ENCODE data around the gene H1-8.
"Not testable (repeated sequence)": the region's sequence is repeated elsewhere in the genome, so short reads cannot be mapped to it uniquely, and the experiment has no call there.

Gene H1-8

GRCh38 chr3:129535075-129535474 is 7.9 kb upstream of the H1-8 start:
- no peak for DNase-seq

GRCh38 chr3:129536374-129536667 is 6.7 kb upstream of the H1-8 start:
- DNase-seq, result no peak

DNA sequence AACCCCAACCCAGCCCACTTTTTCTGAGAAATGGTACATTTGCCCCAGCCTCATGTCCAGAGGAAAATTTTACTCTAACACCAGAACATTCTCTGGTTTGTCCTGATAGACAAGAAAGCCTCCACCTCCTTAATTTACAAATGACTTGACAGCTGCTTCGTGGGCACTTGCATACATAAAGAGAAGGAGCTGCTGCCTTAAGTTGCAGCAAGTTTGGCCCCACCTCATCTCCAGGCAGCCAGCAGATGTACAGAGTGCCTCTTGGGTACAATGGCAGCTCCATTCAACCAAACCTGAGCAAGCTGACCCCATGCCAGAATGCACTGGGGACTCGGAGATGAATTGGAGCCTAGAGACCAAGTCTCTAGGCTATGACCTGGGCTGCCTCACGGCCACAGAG is 6.2 kb upstream of the H1-8 start:
- DNase-seq, result no peak

GRCh38 chr3:129539206-129539605 is 3.8 kb upstream of the H1-8 start:
- no peak for DNase-seq

- no peak for DNase-seq
Observed at GRCh38 chr3:129540776-129541516, 2.0 kb upstream of the H1-8 start.

DNA sequence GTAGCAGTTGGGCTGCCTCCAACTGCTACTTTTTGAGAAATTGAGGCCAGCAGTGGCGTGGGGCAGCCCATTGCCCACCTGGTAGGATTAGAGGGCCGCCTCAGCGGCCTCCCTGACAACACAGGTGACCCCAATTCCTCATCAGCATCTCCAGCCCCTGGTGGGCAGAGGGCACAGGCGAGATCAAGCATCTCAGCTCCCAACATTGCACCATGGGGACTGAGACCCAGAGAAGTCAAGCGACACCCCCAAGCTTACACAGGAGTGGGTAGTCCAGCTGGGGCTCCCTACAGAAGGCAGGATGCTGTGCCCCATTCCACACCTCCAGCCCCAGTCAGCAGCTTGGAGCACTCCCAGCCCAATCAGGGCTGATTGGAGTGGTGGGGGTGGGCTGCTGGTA is 228 bp upstream of the H1-8 start:
- no peak for DNase-seq

DNA sequence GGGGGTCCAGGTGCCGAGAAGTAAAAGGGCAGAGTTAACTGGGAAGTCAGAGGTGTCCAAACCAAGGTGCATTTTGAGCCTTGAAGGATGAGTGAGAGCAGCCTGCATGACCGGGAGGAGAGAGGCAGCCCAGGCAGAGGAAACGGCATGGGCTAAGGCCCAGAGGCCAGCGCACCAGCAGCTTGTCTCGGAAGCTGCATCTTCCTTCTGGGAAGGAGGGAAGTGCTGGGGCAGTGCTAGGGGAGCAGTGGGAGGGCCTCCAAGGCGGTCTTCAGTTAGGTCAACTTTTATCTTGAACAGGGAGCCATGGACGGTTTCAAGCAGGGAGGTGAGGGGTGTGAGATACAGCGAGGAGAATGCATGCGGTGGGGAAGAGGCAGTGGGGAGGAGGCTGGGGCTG is 1.0 kb downstream of the H1-8 start:
- DNase-seq, result no peak

DNA sequence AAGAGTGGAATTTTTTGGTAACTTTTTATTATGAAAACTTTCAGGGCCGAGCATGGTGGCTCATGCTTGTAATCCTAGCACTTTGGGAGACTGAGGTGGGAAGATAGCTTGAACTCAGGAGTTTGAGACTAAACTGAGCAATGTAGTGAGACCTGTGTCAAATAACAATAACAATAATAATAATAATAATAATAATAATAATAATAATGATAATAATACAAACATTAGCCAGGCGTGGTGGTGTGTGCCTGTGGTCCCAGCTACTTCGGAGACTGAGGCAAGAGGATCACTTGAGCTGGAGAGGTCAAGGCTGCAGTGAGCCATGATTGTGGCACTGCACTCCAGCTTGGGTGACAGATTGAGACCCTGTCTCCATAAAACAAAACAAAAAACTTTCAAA is 3.0 kb downstream of the H1-8 start:
- not testable (repeated sequence) for DNase-seq

GRCh38 chr3:129547241-129547640 is 4.3 kb downstream of the H1-8 start:
- no peak for DNase-seq

DNA sequence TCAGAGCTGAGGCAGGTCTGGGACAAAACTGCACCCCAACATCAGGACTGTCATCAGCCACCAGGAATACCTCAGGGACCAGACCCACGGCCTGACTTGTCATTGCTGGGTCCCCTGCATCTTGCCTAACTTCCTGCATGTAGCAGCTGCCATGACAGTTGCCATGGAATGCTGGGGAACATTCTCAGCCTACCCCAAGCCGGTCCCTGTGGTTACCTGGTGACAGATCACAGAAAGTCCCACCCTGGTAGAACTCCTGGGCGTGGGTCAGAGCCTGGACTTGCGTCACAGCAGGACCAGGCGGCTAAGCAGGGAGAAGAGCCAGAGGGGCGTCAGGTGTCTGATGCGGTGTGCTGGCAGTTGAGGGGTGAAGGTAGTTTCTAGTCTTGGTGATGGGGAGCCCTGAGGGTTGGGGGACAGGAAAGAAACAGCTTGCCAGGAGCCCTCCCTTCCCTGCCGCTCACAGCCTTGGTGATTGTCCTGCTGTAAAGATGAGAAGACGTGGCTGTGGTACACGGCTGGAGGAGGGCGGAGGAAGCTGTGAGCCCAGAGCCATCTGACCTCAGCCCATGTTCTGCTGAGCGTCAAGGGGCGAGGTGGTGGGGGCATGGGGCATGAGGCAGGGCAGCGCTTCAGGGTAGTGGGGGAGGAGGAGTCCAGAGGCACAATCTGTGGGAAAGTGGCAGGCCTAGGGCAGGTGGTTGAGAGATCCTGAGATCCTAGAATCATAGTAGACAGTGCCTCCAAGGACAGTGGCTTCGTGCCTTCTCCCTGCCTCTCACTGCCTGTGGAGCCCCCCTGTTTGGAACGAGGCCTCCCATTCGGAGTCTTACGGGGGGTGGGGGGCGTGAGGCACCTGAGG is 5.4 kb downstream of the H1-8 start:
- DNase-seq, result no peak

DNA sequence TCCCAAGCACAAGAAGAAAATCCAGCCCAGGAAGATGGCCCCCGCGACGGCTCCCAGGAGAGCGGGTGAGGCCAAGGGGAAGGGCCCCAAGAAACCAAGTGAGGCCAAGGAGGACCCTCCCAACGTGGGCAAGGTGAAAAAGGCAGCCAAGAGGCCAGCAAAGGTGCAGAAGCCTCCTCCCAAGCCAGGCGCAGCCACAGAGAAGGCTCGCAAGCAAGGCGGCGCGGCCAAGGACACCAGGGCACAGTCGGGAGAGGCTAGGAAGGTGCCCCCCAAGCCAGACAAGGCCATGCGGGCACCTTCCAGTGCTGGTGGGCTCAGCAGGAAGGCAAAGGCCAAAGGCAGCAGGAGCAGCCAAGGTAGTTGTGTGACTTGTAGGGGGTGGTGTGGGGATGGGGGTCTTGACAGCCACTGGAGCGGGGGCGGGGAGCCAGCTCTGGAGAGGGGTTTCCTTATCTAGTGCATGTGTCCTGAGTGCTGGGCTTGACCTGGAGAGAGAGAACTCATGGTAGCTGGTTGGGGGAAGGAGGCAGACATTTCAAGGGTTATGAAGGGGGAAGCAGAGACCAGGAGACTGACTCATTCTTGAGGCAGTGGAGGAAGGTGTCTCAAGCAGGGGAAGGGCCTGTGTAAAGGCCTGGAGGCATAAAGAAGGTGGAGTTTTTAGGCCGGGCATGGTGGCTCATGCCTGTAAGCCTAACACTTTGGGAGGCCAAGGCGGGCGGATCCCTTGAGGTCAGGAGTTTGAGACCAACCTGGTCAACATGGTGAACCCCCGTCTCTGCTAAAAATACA is 6.2 kb downstream of the H1-8 start:
- DNase-seq, result no peak

DNA sequence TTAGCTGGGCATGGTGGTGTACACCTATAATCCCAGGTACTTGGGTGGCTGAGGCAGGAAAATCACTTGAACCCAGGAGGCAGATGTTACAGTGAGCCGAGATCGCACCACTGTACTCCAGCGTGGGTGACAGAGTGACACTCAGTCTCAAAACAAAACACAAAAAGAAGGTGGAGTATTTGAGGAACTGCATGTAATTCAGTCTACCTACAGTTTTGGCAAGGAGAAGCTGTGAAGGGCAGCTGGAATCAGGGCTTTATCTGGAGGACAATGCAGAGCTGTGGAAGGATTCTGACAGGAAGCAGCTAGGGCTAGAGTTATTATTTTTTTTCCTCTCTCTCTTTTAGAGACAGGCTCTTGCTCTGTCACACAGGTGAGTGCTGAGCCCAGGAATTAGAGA is 6.8 kb downstream of the H1-8 start:
- no peak for DNase-seq

GRCh38 chr3:129552287-129553050 is 9.5 kb downstream of the H1-8 start:
- DNase-seq, result no peak

- no peak for DNase-seq
Observed at GRCh38 chr3:129553171-129553570, 10.2 kb downstream of the H1-8 start.

- no peak for DNase-seq
Observed at GRCh38 chr3:129553719-129554118, 10.7 kb downstream of the H1-8 start.

DNA sequence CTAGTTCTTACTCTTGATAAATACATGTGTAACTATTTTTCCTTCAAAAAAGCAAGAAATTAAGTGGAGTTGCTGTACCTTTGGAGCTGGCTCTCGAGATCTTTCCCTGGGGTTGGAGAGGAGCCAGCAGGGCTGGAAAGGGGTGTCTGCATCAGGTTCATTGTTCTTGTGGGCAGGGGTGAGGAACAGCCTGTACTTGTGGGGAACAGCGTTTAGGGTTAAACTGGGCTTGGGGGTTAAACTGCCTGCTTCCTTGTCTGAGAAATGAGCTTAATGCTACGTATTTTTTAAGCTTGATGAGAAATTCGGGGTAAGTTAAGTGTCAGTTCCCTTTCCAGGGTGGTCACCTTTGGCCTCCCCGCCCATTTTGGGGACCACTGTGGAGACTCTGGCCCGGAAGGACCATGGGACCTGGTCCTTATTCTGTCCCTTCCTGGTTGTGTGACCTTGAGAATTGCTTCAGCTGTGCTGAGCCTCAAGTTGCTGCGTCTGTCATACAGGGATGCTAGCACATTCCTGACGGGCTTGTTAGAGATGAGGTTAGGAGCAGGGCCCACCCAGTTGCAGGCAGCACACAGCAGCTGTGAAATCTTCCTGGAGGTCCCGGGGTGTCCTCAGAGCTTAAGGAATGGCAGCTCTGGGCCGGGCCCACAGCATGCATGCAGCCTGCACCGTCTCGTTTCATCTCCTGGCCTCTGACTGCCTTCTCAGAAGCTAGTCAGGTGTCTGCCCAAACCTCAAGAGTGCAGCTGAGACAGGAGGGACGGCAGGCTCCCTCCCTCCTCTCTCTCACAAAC is 11.6 kb downstream of the H1-8 start:
- DNase-seq, result no peak

GRCh38 chr3:129555153-129555550 is 12.2 kb downstream of the H1-8 start:
- DNase-seq, result no peak

- DNase-seq, result no peak
Observed at GRCh38 chr3:129555616-129556357, 12.8 kb downstream of the H1-8 start.

DNA sequence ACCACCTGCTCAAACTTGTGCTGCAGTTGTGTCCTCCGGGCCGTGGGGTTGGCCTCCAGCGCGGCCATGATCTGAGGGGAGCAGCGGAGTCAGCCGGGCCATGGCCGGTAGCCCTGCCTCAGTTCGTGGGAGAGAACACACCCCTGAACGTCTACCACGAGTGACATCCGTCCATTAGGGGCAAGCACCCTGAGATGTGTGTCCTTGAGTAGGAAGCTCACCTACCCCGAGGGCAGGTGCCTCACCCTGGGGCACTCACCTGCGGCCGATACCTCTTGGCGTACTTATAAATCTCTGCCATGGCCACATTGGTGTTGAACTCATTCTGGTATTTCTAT is 13.4 kb downstream of the H1-8 start:
- DNase-seq, result no peak

GRCh38 chr3:129556890-129557547 is 14.0 kb downstream of the H1-8 start:
- no peak for DNase-seq

GRCh38 chr3:129557548-129557894 is 14.5 kb downstream of the H1-8 start:
- DNase-seq, result no peak
